Activated CD8-positive, alpha-beta memory T cell treated with anti-CD3 and anti-CD28 coated beads, Interleukin-2, amount 50 U/mL, for 24 hours (primary cell): Measurements from ENCODE around the gene CHCHD5.
"Not testable (repeated sequence)": the region's sequence is repeated elsewhere in the genome, so short reads cannot be mapped to it uniquely, and the experiment has no call there.

Experiments used
- DNase-seq: peaks from one replicate; pipeline ENCODE4 v3.0.0-alpha.2; 2020; ENCODE audit errors: extremely low read depth

The CHCHD5 gene

DNA sequence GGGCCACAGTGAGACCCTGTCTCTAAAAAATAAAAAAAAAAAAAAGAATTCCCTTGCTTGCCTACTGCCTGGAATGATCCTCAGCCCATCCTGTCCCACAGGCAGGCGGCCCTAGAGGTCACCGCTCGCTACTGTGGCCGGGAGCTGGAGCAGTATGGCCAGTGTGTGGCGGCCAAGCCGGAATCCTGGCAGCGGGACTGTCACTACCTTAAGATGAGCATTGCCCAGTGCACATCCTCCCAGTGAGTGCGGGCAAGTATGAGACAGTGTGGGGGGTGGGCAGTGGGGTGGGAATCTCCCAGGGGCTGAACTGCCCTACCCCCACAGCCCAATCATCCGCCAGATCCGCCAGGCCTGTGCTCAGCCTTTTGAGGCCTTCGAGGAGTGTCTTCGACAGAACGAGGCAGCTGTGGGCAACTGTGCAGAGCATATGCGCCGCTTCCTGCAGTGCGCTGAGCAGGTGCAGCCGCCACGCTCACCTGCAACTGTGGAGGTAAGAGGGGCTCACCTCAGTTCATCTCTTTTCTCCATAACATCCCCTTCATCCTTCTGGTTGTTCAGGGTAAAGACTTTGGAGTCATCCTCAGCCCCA is 1.6 kb downstream of the CHCHD5 start:
- DNase-seq = no peak

DNA sequence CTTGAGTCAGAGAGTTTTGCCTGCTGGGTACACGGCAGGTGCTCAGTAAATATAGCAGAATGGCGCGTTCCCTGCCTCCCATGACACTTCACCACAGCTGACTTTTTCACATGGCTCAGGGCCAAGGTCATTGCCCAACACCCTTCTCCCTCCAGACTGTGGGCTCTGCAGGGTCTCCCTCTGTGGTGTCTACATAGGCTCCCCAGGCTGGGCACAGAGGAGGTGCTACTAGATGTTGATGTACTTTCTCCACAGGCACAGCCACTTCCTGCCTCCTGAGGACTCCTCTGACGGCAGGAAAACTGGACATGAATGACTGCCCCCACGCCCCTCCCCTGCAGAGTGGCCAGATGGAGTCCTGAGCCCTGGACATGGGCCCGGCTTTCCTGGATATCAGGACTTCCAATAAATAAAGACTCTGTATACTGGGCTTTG is 4.2 kb downstream of the CHCHD5 start:
- DNase-seq = no peak

GRCh38 chr2:112591413-112591812 is 7.0 kb downstream of the CHCHD5 start:
- no peak for DNase-seq

GRCh38 chr2:112593736-112594135 is 9.3 kb downstream of the CHCHD5 start:
- DNase-seq = no peak

GRCh38 chr2:112597537-112598322 is 13.3 kb downstream of the CHCHD5 start:
- no peak for DNase-seq

GRCh38 chr2:112600634-112601033 is 16.2 kb downstream of the CHCHD5 start:
- DNase-seq = no peak

- DNase-seq = no peak
Measured at GRCh38 chr2:112601754-112602153, 17.3 kb downstream of the CHCHD5 start.

- no peak for DNase-seq
Measured at GRCh38 chr2:112602917-112603316, 18.5 kb downstream of the CHCHD5 start.

DNA sequence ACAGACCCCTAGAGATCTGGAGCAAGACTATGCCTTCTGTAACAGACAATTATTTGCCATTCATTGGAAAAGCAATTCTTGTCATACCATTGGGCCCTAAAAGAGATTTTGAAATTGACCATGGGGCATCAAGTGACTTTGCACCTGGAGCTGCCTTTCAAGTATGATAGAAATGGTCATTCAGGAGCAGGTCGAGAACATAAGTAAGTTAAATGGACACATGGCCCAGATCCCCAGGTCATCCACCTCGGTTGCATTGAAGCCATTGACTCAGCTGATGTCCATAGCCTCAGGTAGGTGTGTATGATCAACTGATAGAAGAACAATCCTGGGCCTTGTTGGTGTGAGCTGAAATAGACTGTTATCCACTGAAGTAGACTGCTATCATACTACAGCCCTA is 19.3 kb downstream of the CHCHD5 start:
- DNase-seq = no peak

GRCh38 chr2:112604952-112605351 is 20.5 kb downstream of the CHCHD5 start:
- DNase-seq = no peak

DNA sequence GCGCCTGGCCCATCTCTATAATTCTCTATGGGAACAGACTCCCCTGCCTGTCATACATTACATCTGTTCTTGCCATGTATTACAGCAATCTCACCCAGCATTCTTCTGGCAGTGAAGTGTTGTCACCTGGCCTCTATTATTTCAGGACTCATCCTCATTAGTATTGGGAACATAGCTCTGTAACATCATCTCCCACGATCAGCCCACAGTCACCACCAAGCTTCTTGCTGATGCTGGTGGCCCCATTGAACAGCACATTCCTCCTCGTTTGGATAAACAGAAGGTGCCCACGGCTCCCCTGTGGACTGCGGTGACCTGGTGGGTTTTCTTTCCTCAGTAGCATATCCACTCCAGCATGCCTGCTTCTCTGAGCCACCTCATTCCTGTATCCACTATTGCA is 21.5 kb downstream of the CHCHD5 start:
- no peak for DNase-seq

GRCh38 chr2:112606547-112606946 is 22.1 kb downstream of the CHCHD5 start:
- no peak for DNase-seq

GRCh38 chr2:112607680-112608438 is 23.4 kb downstream of the CHCHD5 start:
- DNase-seq = no peak

DNA sequence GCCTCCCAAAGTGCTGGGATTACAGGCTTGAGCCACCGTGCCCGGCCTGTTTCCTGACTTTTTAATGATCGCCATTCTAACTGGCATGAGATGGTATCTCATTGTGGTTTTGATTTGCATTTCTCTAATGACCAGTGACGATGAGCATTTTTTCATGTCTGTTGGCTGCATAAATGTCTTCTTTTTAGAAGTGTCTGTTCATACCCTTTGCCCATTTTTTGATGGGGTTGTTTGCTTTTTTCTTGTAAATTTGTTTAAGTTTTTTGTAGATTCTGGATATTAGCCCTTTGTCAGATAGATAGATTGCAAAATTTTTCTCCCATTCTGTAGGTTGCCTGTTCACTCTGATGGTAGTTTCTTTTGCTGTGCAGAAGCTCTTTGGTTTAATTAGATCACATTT is 24.9 kb downstream of the CHCHD5 start:
- not testable (repeated sequence) for DNase-seq

- not testable (repeated sequence) for DNase-seq
Measured at GRCh38 chr2:112612283-112612682, 27.9 kb downstream of the CHCHD5 start.

DNA sequence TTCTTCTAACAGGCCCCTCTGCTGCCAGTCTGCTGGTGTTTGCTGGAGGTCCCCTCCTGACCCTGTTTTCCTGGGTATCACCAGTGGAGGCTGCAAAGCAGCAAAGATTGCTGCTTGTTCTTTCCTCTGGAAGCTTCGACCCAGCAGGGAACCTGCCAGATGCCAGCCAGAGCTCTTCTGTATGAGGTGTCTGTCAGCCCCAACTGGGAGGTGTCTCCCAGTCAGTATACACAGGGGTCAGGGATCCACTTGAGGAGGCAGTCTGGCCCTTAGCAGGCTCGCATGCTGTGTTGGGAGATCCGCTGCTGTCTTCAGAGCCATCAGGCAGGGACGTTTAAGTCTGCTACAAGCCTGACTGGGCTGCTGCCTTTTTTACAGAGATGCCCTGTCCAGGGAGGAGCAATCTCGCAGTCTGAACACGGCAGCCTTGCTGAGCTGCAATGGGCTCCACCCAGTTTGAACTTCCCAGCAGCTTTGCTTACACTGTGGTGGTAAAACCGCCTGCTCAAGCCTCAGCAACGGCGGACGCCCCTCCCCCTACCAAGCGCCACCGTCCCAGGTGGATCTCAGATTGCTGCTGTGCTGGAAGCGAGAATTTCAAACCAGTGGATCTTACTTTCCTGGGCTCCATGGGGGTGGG is 29.9 kb downstream of the CHCHD5 start:
- DNase-seq = no peak

DNA sequence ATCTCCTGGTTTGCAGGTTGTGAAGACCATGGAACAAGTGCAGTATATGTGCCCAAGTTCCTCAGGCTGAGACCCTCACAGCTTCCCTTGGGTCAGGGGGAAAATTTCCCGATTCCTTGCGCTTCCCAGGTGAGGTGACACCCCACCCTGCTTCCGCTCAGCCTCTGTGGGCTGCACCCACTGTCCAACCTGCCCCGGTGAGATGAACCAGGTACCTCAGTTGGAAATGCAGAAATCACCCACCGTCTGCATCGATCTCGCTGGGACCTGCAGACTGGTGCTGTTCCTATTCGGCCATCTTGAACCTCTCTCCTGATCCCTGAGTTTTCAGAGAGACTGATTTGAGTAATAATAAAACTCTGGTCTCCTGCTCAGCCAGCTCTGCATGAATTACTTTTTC is 30.6 kb downstream of the CHCHD5 start:
- DNase-seq = no peak

GRCh38 chr2:112615798-112616197 is 31.4 kb downstream of the CHCHD5 start:
- not testable (repeated sequence) for DNase-seq

DNA sequence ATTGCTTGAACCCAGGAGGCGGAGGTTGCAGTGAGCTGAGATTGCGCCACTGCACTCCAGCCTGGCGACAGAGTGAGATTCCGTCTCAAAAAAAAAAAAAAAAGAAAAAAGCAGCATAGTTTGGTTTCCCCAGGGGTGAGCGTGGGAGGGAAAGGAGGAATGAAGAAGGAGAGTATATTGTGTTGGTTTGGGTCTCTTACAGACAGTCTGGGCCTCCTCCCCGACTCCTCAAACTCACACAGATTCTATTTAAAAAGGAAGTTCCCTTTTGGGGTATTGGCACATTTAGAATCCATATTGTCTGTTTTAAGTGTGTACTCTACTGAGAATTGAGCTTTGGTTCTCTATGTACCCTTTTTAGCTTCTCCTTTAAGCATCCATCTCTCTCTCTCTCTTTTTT is 34.0 kb downstream of the CHCHD5 start:
- DNase-seq = no peak

- DNase-seq = no peak
Measured at GRCh38 chr2:112621790-112622527, 37.5 kb downstream of the CHCHD5 start.

GRCh38 chr2:112622528-112622849 is 38.1 kb downstream of the CHCHD5 start:
- DNase-seq = no peak
